Measurements from ENCODE around the gene SCAI.

- no peak for TF ChIP-seq POLR2A (IDR thresholded peaks at IDR 0.05)
- no peak for TF ChIP-seq CTCF (IDR thresholded peaks at IDR 0.05)
These were observed 17.4 kb upstream of the SCAI start for GRCh38 chr9:125160750-125161149.
